GM23338 (cell line): ENCODE measurements around the gene SPATS2. TPM values are rescaled to one million over a fixed set of nuclear protein-coding genes. Genes with fewer than 3 reads are reported as not detected.

Source experiments
- polyA plus RNA-seq: library from polyadenylated mRNA; unstranded; fragments of >200 nt; fragmentation: Nextera tagmentation; extraction: Ambion mirVana; gene quantifications from 2 replicates; pipeline ENCODE4 v1.2.1, GENCODE V29; 2016
- small RNA-seq: library from RNA; depleted of rRNA; stranded (forward); fragments of <200 nt; gene quantifications from one replicate; pipeline ENCODE3, GENCODE V24; 2014; ENCODE audit warnings: low replicate concordance
- total RNA-seq: library from RNA; depleted of rRNA; stranded (reverse); fragments of >200 nt; shearing (Covaris generic); gene quantifications from 2 replicates; pipeline ENCODE4 v1.2.3, GENCODE V29; 2014; rRNA removed

The SPATS2 gene
- total and polyA plus RNA-seq, 2 experiments from 2014 or later, result 20.6 to 61.0 TPM

Small RNA genes within 50 kb of the gene (small RNA-seq; reads per million reads assigned to genes)
- gene AC125611.1, result not detected

Other genes with a start within 250 kb of the SPATS2 start
- gene TUBA1B, start 236.1 kb upstream of the SPATS2 start, total RNA-seq, result 2,341 and 2,718 TPM in 2 replicates
- 1,008 and 1,116 TPM in 2 replicates for gene TUBA1B, start 236.1 kb upstream of the SPATS2 start, polyA plus RNA-seq
- gene TUBA1A, start 178.4 kb upstream of the SPATS2 start, total RNA-seq, result 386 and 424 TPM in 2 replicates
- 189 TPM in 2 replicates for gene TUBA1A, start 178.4 kb upstream of the SPATS2 start, polyA plus RNA-seq
- 608 and 728 TPM in 2 replicates for gene TUBA1C, start 102.4 kb upstream of the SPATS2 start, total RNA-seq
- 187 and 191 TPM in 2 replicates for gene TUBA1C, start 102.4 kb upstream of the SPATS2 start, polyA plus RNA-seq
- 0.24 and 0.62 TPM in 2 replicates for gene PRPH, start 72.3 kb upstream of the SPATS2 start, total RNA-seq
- 0.36 and 0.43 TPM in 2 replicates for gene PRPH, start 72.3 kb upstream of the SPATS2 start, polyA plus RNA-seq
- 27.6 and 46.4 TPM in 2 replicates for gene TROAP, start 44.2 kb upstream of the SPATS2 start, total RNA-seq
- 44.7 and 47.5 TPM in 2 replicates for gene TROAP, start 44.2 kb upstream of the SPATS2 start, polyA plus RNA-seq
- gene C1QL4, start 30.3 kb upstream of the SPATS2 start, total RNA-seq, result 0.12 TPM in 1 of 2 replicates, not detected in the other
- gene C1QL4, start 30.3 kb upstream of the SPATS2 start, polyA plus RNA-seq, result not detected in 2 replicates
- gene DNAJC22, start 20.6 kb upstream of the SPATS2 start, total RNA-seq, result 0.10 TPM in 1 of 2 replicates, not detected in the other
- not detected in 2 replicates for gene DNAJC22, start 20.6 kb upstream of the SPATS2 start, polyA plus RNA-seq
- 0.12 and 0.52 TPM in 2 replicates for gene KCNH3, start 171.6 kb downstream of the SPATS2 start, total RNA-seq
- gene KCNH3, start 171.6 kb downstream of the SPATS2 start, polyA plus RNA-seq, result 0.21 and 0.28 TPM in 2 replicates
- 97.6 and 105 TPM in 2 replicates for gene MCRS1, start 200.7 kb downstream of the SPATS2 start, total RNA-seq
- 134 and 139 TPM in 2 replicates for gene MCRS1, start 200.7 kb downstream of the SPATS2 start, polyA plus RNA-seq
- gene FAM186B, start 238.2 kb downstream of the SPATS2 start, total RNA-seq, result 0.08 and 0.38 TPM in 2 replicates
- gene FAM186B, start 238.2 kb downstream of the SPATS2 start, polyA plus RNA-seq, result 0.21 and 0.31 TPM in 2 replicates